ENCODE results near the gene ARHGAP6.

The ARHGAP6 gene

DNA sequence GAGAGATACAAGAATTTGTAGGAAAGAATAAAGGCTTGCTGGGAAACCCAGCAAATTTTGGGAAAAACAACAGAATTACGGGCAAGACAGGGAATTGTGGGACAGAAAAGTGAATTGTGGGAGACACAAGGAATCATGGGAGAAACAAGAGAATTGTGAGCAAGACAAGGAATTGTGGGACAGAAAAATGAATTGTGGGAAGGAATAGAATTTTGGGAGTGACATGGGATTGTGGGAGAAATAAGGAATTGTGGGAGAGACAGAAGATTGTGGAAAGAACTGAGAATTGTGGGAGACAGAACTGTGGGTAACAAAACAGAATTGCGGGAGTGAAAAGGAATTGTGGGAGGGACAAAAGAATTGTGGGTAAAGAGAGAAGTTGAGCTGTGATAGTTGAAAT, 555.8 kb downstream of the ARHGAP6 start:
- Histone ChIP-seq H3K27ac (ENCODE audit: low read depth, low read length) (no peak overlapping the region), H3K27me3 (ENCODE audit: control insufficient read depth in 5 of 5, insufficient read depth in 4 of 5, low read length in 5 of 5) (peaks cover 0 to 9% (median 0%) of the 10 kb centered on the region in 5 donors), H3K4me3 (ENCODE audit: low read depth in 1 of 5, low read length in 5 of 5) (no peak overlapping the region), H3K36me3 (ENCODE audit: control insufficient read depth in 5 of 5, insufficient read depth in 5 of 5, low read length in 5 of 5) (peaks cover 0 to 4% (median 0%) of the 10 kb centered on the region in 5 donors), H3K9me3 (ENCODE audit: control insufficient read depth in 5 of 5, low read length in 5 of 5) (no peaks in the 10 kb centered on the region), H3K4me1 (ENCODE audit: control insufficient read depth in 5 of 5, insufficient read depth in 5 of 5, low read length in 5 of 5) (peaks cover 0 to 22% (median 18%) of the 10 kb centered on the region in 5 donors), H3K9ac (ENCODE audit: low read length in 5 of 5) (no peak overlapping the region)

DNA sequence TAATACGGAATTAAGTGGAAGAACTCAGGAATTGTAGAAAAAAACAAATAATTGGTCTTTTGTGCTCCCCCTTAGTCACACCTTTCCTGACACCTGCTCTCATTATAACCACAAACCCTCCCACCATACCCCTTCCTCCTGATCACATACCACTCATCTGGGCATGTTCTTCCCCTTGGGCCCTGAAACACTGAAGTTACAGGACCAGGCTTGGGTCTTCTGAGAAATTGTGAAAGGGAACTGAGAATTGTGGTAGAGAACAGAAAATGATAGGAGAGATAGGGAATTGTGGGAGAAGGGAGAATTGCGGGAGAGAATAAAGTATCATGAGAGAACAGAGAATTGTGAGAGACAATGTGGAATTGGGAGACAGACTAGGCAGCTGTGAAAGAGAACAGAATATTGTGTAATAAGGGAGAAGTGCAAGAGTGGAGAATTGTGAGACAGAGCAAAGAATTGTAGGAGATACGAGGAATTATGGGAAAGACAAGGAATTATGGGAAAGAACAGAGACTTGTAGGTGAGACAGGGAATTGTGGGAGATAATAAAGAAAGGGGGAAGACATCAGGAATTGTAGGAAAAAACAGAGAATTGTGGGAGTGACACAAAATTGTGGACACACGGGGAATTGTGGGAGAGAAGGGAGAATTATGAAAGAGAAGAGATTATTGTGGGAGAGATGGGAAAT, 557.3 kb downstream of the ARHGAP6 start:
- Histone ChIP-seq H3K9me3 (ENCODE audit: control insufficient read depth in 5 of 5, low read length in 5 of 5) (no peaks in the 10 kb centered on the region), H3K4me3 (ENCODE audit: low read depth in 1 of 5, low read length in 5 of 5) (no peak overlapping the region), H3K4me1 (ENCODE audit: control insufficient read depth in 5 of 5, insufficient read depth in 5 of 5, low read length in 5 of 5) (peaks cover 0 to 16% (median 13%) of the 10 kb centered on the region in 5 donors), H3K27ac (ENCODE audit: low read depth, low read length) (no peak overlapping the region), H3K9ac (ENCODE audit: low read length in 5 of 5) (no peak overlapping the region), H3K27me3 (ENCODE audit: control insufficient read depth in 5 of 5, insufficient read depth in 4 of 5, low read length in 5 of 5) (peaks cover 0 to 9% (median 0%) of the 10 kb centered on the region in 5 donors), H3K36me3 (ENCODE audit: control insufficient read depth in 5 of 5, insufficient read depth in 5 of 5, low read length in 5 of 5) (no peaks in the 10 kb centered on the region)

DNA sequence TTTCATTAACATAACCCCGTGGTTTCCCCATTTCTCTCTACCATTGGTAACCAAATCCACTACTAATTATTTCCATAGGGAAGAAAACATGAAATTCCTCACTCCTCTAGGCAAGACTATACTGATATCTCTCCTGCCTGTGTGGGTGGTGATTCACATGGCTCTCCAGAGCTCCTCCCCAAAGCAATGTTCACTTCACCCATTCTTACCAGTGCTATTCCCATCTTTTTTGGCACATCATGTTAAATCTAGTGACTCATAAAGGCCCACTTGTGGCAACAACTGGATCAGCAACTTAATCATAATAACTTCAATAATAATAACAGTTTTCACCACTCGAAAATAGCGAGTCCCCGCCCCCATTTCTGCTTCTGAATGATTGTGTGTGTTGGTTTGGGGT, 560.6 kb downstream of the ARHGAP6 start:
- no peak overlapping the region for H3K9ac ChIP-seq (ENCODE audit: low read length in 5 of 5)
- H3K27me3 ChIP-seq (ENCODE audit: control insufficient read depth in 5 of 5, insufficient read depth in 4 of 5, low read length in 5 of 5), result peaks cover 0 to 9% (median 0%) of the 10 kb centered on the region in 5 donors
- H3K36me3 ChIP-seq (ENCODE audit: control insufficient read depth in 5 of 5, insufficient read depth in 5 of 5, low read length in 5 of 5), result no peaks in the 10 kb centered on the region

GRCh38 chrX:11103751-11104150, 562.0 kb downstream of the ARHGAP6 start:
- Histone ChIP-seq H3K4me3 (ENCODE audit: low read depth in 1 of 5, low read length in 5 of 5) (no peak overlapping the region), H3K27me3 (ENCODE audit: control insufficient read depth in 5 of 5, insufficient read depth in 4 of 5, low read length in 5 of 5) (peaks cover 0 to 9% (median 0%) of the 10 kb centered on the region in 5 donors), H3K9me3 (ENCODE audit: control insufficient read depth in 5 of 5, low read length in 5 of 5) (peaks cover 0 to 2% (median 0%) of the 10 kb centered on the region in 5 donors), H3K9ac (ENCODE audit: low read length in 5 of 5) (no peak overlapping the region), H3K36me3 (ENCODE audit: control insufficient read depth in 5 of 5, insufficient read depth in 5 of 5, low read length in 5 of 5) (no peaks in the 10 kb centered on the region), H3K4me1 (ENCODE audit: control insufficient read depth in 5 of 5, insufficient read depth in 5 of 5, low read length in 5 of 5) (peaks cover 0 to 3% (median 0%) of the 10 kb centered on the region in 5 donors), H3K27ac (ENCODE audit: low read depth, low read length) (no peak overlapping the region)

More for the DNA sequence above, 560.6 kb downstream of the ARHGAP6 start:
- Histone ChIP-seq H3K4me3 (ENCODE audit: low read depth in 1 of 5, low read length in 5 of 5) (no peak overlapping the region), H3K27ac (ENCODE audit: low read depth, low read length) (no peak overlapping the region), H3K9me3 (ENCODE audit: control insufficient read depth in 5 of 5, low read length in 5 of 5) (peaks cover 0 to 2% (median 0%) of the 10 kb centered on the region in 5 donors), H3K4me1 (ENCODE audit: control insufficient read depth in 5 of 5, insufficient read depth in 5 of 5, low read length in 5 of 5) (peaks cover 0 to 3% (median 0%) of the 10 kb centered on the region in 5 donors)

GRCh38 chrX:11103006-11103405, 562.7 kb downstream of the ARHGAP6 start:
- Histone ChIP-seq H3K4me3 (ENCODE audit: low read depth in 1 of 5, low read length in 5 of 5) (no peak overlapping the region), H3K27me3 (ENCODE audit: control insufficient read depth in 5 of 5, insufficient read depth in 4 of 5, low read length in 5 of 5) (peaks cover 0 to 9% (median 0%) of the 10 kb centered on the region in 5 donors), H3K36me3 (ENCODE audit: control insufficient read depth in 5 of 5, insufficient read depth in 5 of 5, low read length in 5 of 5) (no peaks in the 10 kb centered on the region), H3K4me1 (ENCODE audit: control insufficient read depth in 5 of 5, insufficient read depth in 5 of 5, low read length in 5 of 5) (peaks cover 0 to 3% (median 0%) of the 10 kb centered on the region in 5 donors), H3K9ac (ENCODE audit: low read length in 5 of 5) (no peak overlapping the region), H3K27ac (ENCODE audit: low read depth, low read length) (no peak overlapping the region), H3K9me3 (ENCODE audit: control insufficient read depth in 5 of 5, low read length in 5 of 5) (peaks cover 0 to 2% (median 0%) of the 10 kb centered on the region in 5 donors)

DNA sequence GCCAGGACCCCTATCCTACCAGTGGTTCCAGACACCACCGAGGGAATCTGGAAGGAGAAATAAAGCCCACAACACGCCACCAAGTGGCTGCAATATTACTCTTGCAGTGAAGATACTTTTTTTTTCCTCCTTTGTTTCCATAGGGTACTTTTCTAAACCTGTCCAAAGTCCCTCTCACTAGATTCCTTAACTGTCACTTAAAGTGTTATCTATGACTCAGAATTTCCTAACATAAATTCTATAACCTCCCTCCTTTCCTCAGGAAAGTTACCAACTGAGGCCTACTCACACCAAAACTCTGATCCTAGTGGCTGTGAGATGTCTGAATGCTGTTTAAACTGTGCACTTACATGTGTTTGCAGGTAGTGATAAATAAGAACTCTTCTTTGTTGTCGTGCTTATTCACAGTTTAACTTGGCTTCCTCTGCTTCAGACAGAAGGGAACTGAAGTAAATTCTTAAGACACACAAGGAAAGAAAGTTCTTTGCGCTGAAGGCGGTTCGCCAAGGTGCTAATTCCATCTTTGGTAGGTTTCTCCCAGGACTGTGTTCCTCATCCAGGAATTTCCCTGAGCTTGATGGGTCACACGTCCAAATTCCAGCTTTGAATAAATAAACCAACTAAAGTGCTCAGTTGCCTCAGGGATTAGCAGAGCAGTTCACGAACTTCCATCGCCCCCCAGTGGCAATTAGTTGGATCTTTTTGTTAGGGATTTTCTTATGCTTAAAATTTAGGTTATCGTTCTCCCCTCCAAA, 565.3 kb downstream of the ARHGAP6 start:
- Histone ChIP-seq H3K27me3 (ENCODE audit: control insufficient read depth in 5 of 5, insufficient read depth in 4 of 5, low read length in 5 of 5) (peaks cover 0 to 3% (median 0%) of the 10 kb centered on the region in 5 donors), H3K27ac (ENCODE audit: low read depth, low read length) (no peak overlapping the region), H3K4me1 (ENCODE audit: control insufficient read depth in 5 of 5, insufficient read depth in 5 of 5, low read length in 5 of 5) (peaks cover 0 to 3% (median 0%) of the 10 kb centered on the region in 5 donors), H3K36me3 (ENCODE audit: control insufficient read depth in 5 of 5, insufficient read depth in 5 of 5, low read length in 5 of 5) (no peaks in the 10 kb centered on the region), H3K4me3 (ENCODE audit: low read depth in 1 of 5, low read length in 5 of 5) (no peak overlapping the region), H3K9ac (ENCODE audit: low read length in 5 of 5) (no peak overlapping the region), H3K9me3 (ENCODE audit: control insufficient read depth in 5 of 5, low read length in 5 of 5) (peaks cover 0 to 2% (median 0%) of the 10 kb centered on the region in 5 donors)

GRCh38 chrX:11099465-11099864, 566.3 kb downstream of the ARHGAP6 start:
- Histone ChIP-seq H3K27me3 (ENCODE audit: control insufficient read depth in 5 of 5, insufficient read depth in 4 of 5, low read length in 5 of 5) (peaks cover 0 to 3% (median 0%) of the 10 kb centered on the region in 5 donors), H3K4me3 (ENCODE audit: low read depth in 1 of 5, low read length in 5 of 5) (no peak overlapping the region), H3K27ac (ENCODE audit: low read depth, low read length) (no peak overlapping the region), H3K9me3 (ENCODE audit: control insufficient read depth in 5 of 5, low read length in 5 of 5) (peaks cover 0 to 2% (median 0%) of the 10 kb centered on the region in 5 donors), H3K4me1 (ENCODE audit: control insufficient read depth in 5 of 5, insufficient read depth in 5 of 5, low read length in 5 of 5) (peaks cover 0 to 3% (median 0%) of the 10 kb centered on the region in 5 donors), H3K9ac (ENCODE audit: low read length in 5 of 5) (no peak overlapping the region), H3K36me3 (ENCODE audit: control insufficient read depth in 5 of 5, insufficient read depth in 5 of 5, low read length in 5 of 5) (no peaks in the 10 kb centered on the region)

DNA sequence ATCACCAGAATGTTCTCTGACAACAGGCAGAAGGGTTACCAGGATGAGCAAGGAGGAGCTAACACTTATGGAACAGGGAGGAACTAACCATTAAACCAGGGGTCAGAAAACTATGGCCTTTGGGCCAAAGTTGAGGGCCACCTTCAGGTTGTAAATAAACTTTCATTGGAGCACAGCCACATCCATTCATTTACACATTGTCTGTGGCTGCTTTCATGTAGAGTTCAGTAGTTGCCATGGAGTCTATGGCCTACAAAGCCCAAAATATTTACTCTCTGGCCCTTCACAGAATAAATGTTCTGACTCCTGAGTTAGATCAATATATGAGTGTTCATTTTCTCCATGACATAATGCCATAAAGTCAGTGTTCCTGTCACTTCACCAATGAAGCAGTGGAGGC, 567.8 kb downstream of the ARHGAP6 start:
- H3K9me3 ChIP-seq (ENCODE audit: control insufficient read depth in 5 of 5, low read length in 5 of 5), result peaks cover 0 to 2% (median 0%) of the 10 kb centered on the region in 5 donors
- H3K4me1 ChIP-seq (ENCODE audit: control insufficient read depth in 5 of 5, insufficient read depth in 5 of 5, low read length in 5 of 5), result peaks cover 0 to 3% (median 0%) of the 10 kb centered on the region in 5 donors
- H3K27me3 ChIP-seq (ENCODE audit: control insufficient read depth in 5 of 5, insufficient read depth in 4 of 5, low read length in 5 of 5), result peaks cover 0 to 3% (median 0%) of the 10 kb centered on the region in 5 donors
- H3K4me3 ChIP-seq (ENCODE audit: low read depth in 1 of 5, low read length in 5 of 5), result no peak overlapping the region
- H3K27ac ChIP-seq (ENCODE audit: low read depth, low read length), result no peak overlapping the region
- H3K9ac ChIP-seq (ENCODE audit: low read length in 5 of 5), result no peak overlapping the region
- H3K36me3 ChIP-seq (ENCODE audit: control insufficient read depth in 5 of 5, insufficient read depth in 5 of 5, low read length in 5 of 5), result no peaks in the 10 kb centered on the region

- H3K4me1 ChIP-seq (ENCODE audit: control insufficient read depth in 5 of 5, insufficient read depth in 5 of 5, low read length in 5 of 5), result no peaks in the 10 kb centered on the region
- H3K36me3 ChIP-seq (ENCODE audit: control insufficient read depth in 5 of 5, insufficient read depth in 5 of 5, low read length in 5 of 5), result no peaks in the 10 kb centered on the region
- no peaks in the 10 kb centered on the region for H3K27me3 ChIP-seq (ENCODE audit: control insufficient read depth in 5 of 5, insufficient read depth in 4 of 5, low read length in 5 of 5)
- no peak overlapping the region for H3K4me3 ChIP-seq (ENCODE audit: low read depth in 1 of 5, low read length in 5 of 5)
- peaks cover 7 to 29% (median 16%) of the 10 kb centered on the region in 5 donors for H3K9me3 ChIP-seq (ENCODE audit: control insufficient read depth in 5 of 5, low read length in 5 of 5)
- H3K27ac ChIP-seq (ENCODE audit: low read depth, low read length), result no peak overlapping the region
- H3K9ac ChIP-seq (ENCODE audit: low read length in 5 of 5), result no peak overlapping the region
Observed at GRCh38 chrX:11089802-11090201, 575.9 kb downstream of the ARHGAP6 start.
